ENCODE data around the gene MINDY4B.

DNA sequence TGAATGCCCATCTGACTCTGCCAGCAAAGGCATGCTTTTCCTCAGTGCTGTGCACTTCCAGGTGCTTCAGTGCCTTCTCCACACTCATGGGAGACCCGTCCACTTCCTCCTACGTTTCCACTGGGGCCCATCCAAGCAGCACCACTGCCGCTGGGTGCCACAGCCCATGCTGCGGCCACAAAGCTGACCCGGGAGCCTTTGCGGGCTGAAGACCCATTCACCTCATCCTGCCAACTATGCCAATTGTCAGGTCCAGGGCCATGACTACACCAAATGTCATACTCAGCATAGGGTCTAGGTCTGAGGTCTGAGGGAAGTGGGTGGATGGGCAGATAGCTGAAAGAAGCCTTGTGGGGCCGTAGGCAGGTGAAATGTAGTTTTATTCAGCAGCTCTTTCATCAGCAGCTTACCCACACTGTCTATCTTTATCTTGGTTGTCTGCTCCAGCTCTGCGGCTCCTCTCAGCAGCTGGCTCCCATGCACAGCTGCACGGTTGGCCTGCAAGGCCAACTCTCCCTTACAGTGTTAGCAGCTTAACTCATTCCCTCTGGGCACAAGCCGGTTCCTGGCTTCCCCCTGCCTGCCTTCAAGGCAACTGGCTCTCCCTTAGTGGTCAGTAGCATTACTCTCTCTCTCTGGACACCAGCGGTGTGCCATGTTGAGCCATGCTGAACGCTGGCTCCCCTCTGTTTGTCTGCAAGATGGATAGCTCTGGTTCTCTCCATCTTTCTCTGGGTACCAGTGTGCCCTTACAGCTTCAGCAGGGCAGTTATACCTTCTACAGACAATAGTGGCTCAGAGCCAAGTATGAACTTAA is 78.6 kb downstream of the MINDY4B start:
- no peak for TF ChIP-seq CTCF (IDR thresholded peaks at IDR 0.05 in 2 of 3, conservative IDR thresholded peaks at IDR 0.05 in 1 of 3; ENCODE audit: control insufficient read depth in 2 of 3, extremely low read depth in 1 of 3, insufficient read depth in 1 of 3, low read depth in 3 of 3, low read length in 3 of 3)
- TF ChIP-seq, protein P1, sequence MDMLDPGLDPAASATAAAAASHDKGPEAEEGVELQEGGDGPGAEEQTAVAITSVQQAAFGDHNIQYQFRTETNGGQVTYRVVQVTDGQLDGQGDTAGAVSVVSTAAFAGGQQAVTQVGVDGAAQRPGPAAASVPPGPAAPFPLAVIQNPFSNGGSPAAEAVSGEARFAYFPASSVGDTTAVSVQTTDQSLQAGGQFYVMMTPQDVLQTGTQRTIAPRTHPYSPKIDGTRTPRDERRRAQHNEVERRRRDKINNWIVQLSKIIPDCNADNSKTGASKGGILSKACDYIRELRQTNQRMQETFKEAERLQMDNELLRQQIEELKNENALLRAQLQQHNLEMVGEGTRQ (IDR thresholded peaks at IDR 0.05; ENCODE audit: borderline replicate concordance, low read depth, low read length), result no peak
- no peak for TF ChIP-seq ZNF274 (IDR thresholded peaks at IDR 0.05; ENCODE audit: insufficient read depth, insufficient read length)
- TF ChIP-seq JUND (IDR thresholded peaks at IDR 0.05; ENCODE audit: low read depth, low read length), result no peak
- no peak for TF ChIP-seq HDAC2 (IDR thresholded peaks at IDR 0.05)
- no peak for TF ChIP-seq CREB1 (IDR thresholded peaks at IDR 0.05; ENCODE audit: low read depth)
- no peak for TF ChIP-seq EZH2 (IDR thresholded peaks at IDR 0.05; ENCODE audit: borderline replicate concordance, control insufficient read depth, low read depth, low read length)
- no peak for TF ChIP-seq KLF5 (IDR thresholded peaks at IDR 0.05; ENCODE audit: partially characterized antibody)
- no peak for TF ChIP-seq HDAC6 (IDR thresholded peaks at IDR 0.05; ENCODE audit: unreplicated experiment)
- no peak for TF ChIP-seq JUNB (IDR thresholded peaks at IDR 0.05)
- TF ChIP-seq DPF2 (IDR thresholded peaks at IDR 0.05), result no peak
- no peak for TF ChIP-seq RCOR1 (conservative IDR thresholded peaks at IDR 0.05; ENCODE audit: low read depth, low read length)

Measured in GM12878 (cell line).